Effector memory CD8-positive, alpha-beta T cell (primary cell): ENCODE measurements around the gene MICAL3.

Experiments
- ATAC-seq: fragments of 150-1000 bp; cut with Tn5 transposase; replicated peaks from 2 replicates; pipeline ENCODE4 v1.10.0; 2021; ENCODE audit warnings: mild to moderate bottlenecking, moderate library complexity
- DNase-seq, 3 experiments: peaks; one replicate each; pipeline ENCODE4 v3.0.0; 2021
- H3K27ac Mint-ChIP-seq, 2 donors: one replicate each; pipeline ENCODE4 v1.8.0; 2022; ENCODE audit warnings: mild to moderate bottlenecking in 2 of 2, mixed read lengths in 2 of 2, moderate library complexity in 2 of 2
- H3K27me3 Mint-ChIP-seq, 2 donors: one replicate each; pipeline ENCODE4 v1.8.0; 2022; ENCODE audit warnings: mixed read lengths in 2 of 2
- H3K36me3 Mint-ChIP-seq: one replicate; pipeline ENCODE4 v1.8.0; 2022; ENCODE audit warnings: mild to moderate bottlenecking, moderate library complexity, mixed read lengths; ENCODE audit not compliant: insufficient read depth
- H3K4me1 Mint-ChIP-seq, 2 donors: one replicate each; pipeline ENCODE4 v1.8.0; 2022; ENCODE audit warnings: low read depth in 2 of 2, mixed read lengths in 2 of 2
- H3K4me3 Mint-ChIP-seq, 2 donors: one replicate each; pipeline ENCODE4 v1.8.0; 2022; ENCODE audit warnings: mild to moderate bottlenecking in 2 of 2, mixed read lengths in 2 of 2, moderate library complexity in 2 of 2
- H3K9me3 Mint-ChIP-seq, 2 donors: one replicate each; pipeline ENCODE4 v1.8.0; 2022; ENCODE audit warnings: mixed read lengths in 2 of 2

The MICAL3 gene

GRCh38 chr22:17922925-17923903 is 101.1 kb downstream of the MICAL3 start:
- Mint-ChIP-seq H3K27me3 (no peaks in the 10 kb centered on the region), H3K9me3 (no peaks in the 10 kb centered on the region), H3K27ac (peak overlapping the region in 1 of 2 donors; percentile 36), H3K4me3 (no peak overlapping the region), H3K4me1 (peaks cover 31 to 54% of the 10 kb centered on the region in 2 donors), H3K36me3 (no peaks in the 10 kb centered on the region)
- no peak for DNase-seq
- no peak for ATAC-seq

- Mint-ChIP-seq H3K27ac (no peak overlapping the region), H3K4me1 (peaks cover 23 to 50% of the 10 kb centered on the region in 2 donors), H3K27me3 (no peaks in the 10 kb centered on the region), H3K9me3 (no peaks in the 10 kb centered on the region), H3K36me3 (no peaks in the 10 kb centered on the region), H3K4me3 (no peak overlapping the region)
- DNase-seq (no peak), ATAC-seq (no peak)
These were observed 102.2 kb downstream of the MICAL3 start for GRCh38 chr22:17921871-17922821.

GRCh38 chr22:17920992-17921650 is 103.2 kb downstream of the MICAL3 start:
- Mint-ChIP-seq H3K27ac (no peak overlapping the region), H3K9me3 (no peaks in the 10 kb centered on the region), H3K4me3 (no peak overlapping the region), H3K27me3 (no peaks in the 10 kb centered on the region), H3K36me3 (no peaks in the 10 kb centered on the region), H3K4me1 (peaks cover 20 to 45% of the 10 kb centered on the region in 2 donors)
- DNase-seq (no peak), ATAC-seq (no peak)

- ATAC-seq (peak; percentile 27), DNase-seq (no peak)
- Mint-ChIP-seq H3K27ac (no peak overlapping the region), H3K9me3 (no peaks in the 10 kb centered on the region), H3K4me1 (peaks cover 20 to 44% of the 10 kb centered on the region in 2 donors), H3K36me3 (no peaks in the 10 kb centered on the region), H3K27me3 (no peaks in the 10 kb centered on the region), H3K4me3 (peak overlapping the region in 1 of 2 donors; percentile 24)
These were observed 104.2 kb downstream of the MICAL3 start for GRCh38 chr22:17920145-17920605.

GRCh38 chr22:17919276-17920144 is 104.9 kb downstream of the MICAL3 start:
- Mint-ChIP-seq H3K36me3 (no peaks in the 10 kb centered on the region), H3K9me3 (no peaks in the 10 kb centered on the region), H3K4me1 (peaks cover 20 to 44% of the 10 kb centered on the region in 2 donors), H3K27ac (no peak overlapping the region), H3K27me3 (no peaks in the 10 kb centered on the region), H3K4me3 (no peak overlapping the region)
- DNase-seq (no peak), ATAC-seq (no peak)

GRCh38 chr22:17918840-17919239 is 105.5 kb downstream of the MICAL3 start:
- H3K36me3 Mint-ChIP-seq = no peaks in the 10 kb centered on the region
- H3K4me1 Mint-ChIP-seq = peaks cover 19 to 39% of the 10 kb centered on the region in 2 donors
- no peaks in the 10 kb centered on the region for H3K27me3 Mint-ChIP-seq
- H3K9me3 Mint-ChIP-seq = no peaks in the 10 kb centered on the region
- H3K4me3 Mint-ChIP-seq = no peak overlapping the region
- DNase-seq (no peak), ATAC-seq (no peak)
- no peak overlapping the region for H3K27ac Mint-ChIP-seq

- Mint-ChIP-seq H3K36me3 (no peaks in the 10 kb centered on the region), H3K4me1 (peaks cover 18 to 28% of the 10 kb centered on the region in 2 donors), H3K9me3 (no peaks in the 10 kb centered on the region), H3K27ac (no peak overlapping the region), H3K27me3 (no peaks in the 10 kb centered on the region), H3K4me3 (no peak overlapping the region)
- ATAC-seq (no peak), DNase-seq (no peak)
These were observed 106.8 kb downstream of the MICAL3 start for GRCh38 chr22:17917490-17917983.

- Mint-ChIP-seq H3K9me3 (no peaks in the 10 kb centered on the region), H3K27ac (no peak overlapping the region), H3K36me3 (no peaks in the 10 kb centered on the region), H3K27me3 (no peaks in the 10 kb centered on the region), H3K4me1 (peaks cover 19% of the 10 kb centered on the region in 2 donors), H3K4me3 (no peak overlapping the region)
- DNase-seq (no peak), ATAC-seq (no peak)
These were observed 108.0 kb downstream of the MICAL3 start for GRCh38 chr22:17916226-17916889.

- Mint-ChIP-seq H3K27ac (no peak overlapping the region), H3K4me3 (no peak overlapping the region), H3K36me3 (peaks cover 4% of the 10 kb centered on the region), H3K4me1 (peaks cover 12 to 14% of the 10 kb centered on the region in 2 donors), H3K27me3 (no peaks in the 10 kb centered on the region), H3K9me3 (no peaks in the 10 kb centered on the region)
- no peak for ATAC-seq
- DNase-seq = no peak
These were observed 108.7 kb downstream of the MICAL3 start for GRCh38 chr22:17915676-17916075.

- H3K9me3 Mint-ChIP-seq = no peaks in the 10 kb centered on the region
- peaks cover 5% of the 10 kb centered on the region for H3K36me3 Mint-ChIP-seq
- H3K27me3 Mint-ChIP-seq = no peaks in the 10 kb centered on the region
- H3K27ac Mint-ChIP-seq = no peak overlapping the region
- peaks cover 9 to 10% of the 10 kb centered on the region in 2 donors for H3K4me1 Mint-ChIP-seq
- DNase-seq (no peak), ATAC-seq (no peak)
- H3K4me3 Mint-ChIP-seq = no peak overlapping the region
These were observed 109.2 kb downstream of the MICAL3 start for GRCh38 chr22:17915188-17915587.

GRCh38 chr22:17914474-17914873 is 109.9 kb downstream of the MICAL3 start:
- no peaks in the 10 kb centered on the region for H3K27me3 Mint-ChIP-seq
- ATAC-seq = no peak
- H3K27ac Mint-ChIP-seq = no peak overlapping the region
- peaks cover 5 to 8% of the 10 kb centered on the region in 2 donors for H3K4me1 Mint-ChIP-seq
- no peak for DNase-seq
- H3K36me3 Mint-ChIP-seq = peaks cover 5% of the 10 kb centered on the region
- no peaks in the 10 kb centered on the region for H3K9me3 Mint-ChIP-seq
- H3K4me3 Mint-ChIP-seq = no peak overlapping the region
